NCI-H510A treated with DMSO at 0.1 percent for 48 hours (cell line): ENCODE data around the gene SCN8A.

ENCODE experiments used
- DNase-seq: peaks from one replicate; lab custom pipeline; 2025; lab: John Stamatoyannopoulos, UW

SCN8A gene

DNA sequence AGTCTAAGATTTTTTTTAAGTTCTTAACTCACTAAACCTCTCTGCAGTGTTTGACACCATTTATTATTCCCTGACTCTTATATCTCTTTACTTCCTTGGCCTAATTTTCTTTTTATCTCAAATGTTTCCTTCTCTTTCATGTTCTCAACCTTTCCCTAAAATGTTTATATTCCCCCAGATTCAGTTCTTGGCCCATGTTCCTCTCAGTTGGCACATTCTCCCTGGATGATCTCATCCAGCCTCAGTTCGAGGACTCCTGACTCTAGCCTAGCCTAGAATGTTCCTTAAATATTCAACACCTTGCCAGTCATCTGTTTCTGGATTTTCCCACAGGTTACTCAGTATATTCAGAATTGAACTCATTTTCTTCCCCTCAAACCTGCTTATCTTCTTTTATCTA is 81.3 kb downstream of the SCN8A start:
- no peak for DNase-seq

DNA sequence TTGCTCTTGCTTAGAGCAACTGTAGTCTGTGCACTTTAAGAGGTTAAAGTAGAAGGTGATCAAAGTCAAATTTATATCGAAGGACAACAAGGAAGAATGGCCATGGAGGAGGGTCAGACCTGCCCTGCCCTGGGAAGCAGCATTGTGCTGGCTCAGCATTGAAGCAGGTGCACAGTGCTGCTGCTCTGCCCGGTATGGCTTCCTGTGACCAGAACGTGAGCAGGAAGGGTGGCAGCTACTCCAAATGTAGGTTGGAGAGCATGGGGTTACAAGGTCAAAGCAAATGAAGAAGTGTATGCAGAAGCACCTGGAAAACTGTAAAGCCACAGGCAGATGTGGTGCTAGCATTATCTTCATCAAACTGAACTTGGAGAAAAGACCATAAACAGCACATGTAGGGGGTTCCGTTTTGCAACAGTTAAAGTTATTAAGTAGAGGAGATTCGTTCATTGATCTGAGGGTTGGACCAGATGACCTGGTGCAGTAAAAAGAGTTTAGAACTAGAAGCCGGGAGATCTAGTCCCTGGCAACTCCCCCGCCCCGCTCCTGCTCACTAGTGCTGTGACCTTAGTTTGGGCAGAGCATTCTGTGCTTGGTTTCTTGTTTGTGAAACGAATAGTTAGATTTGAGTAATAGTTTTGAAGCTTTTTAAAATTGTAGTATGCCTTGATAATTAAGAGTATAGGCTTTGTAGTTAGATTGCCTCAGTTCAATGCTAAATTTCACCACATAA is 84.2 kb downstream of the SCN8A start:
- peak; percentile 56 for DNase-seq

DNA sequence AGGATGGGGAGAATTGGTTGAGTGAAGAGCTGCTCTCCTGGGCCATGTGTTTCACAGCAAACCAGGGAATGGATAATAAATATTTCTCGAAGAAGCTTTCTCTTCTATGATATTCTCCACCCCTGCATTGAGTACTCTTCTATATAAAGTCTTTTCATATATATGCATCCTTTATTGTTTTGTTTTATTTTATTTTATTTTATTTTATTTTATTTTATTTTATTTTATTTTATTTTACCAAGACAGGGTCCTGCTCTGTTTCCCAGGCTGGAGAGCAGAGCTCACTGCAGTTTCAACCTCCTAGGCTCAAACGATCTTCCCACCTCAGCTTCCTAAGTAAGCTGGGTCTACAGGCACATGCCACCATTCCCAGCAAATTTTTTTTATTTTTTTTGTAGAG is 85.8 kb downstream of the SCN8A start:
- no peak for DNase-seq

DNA sequence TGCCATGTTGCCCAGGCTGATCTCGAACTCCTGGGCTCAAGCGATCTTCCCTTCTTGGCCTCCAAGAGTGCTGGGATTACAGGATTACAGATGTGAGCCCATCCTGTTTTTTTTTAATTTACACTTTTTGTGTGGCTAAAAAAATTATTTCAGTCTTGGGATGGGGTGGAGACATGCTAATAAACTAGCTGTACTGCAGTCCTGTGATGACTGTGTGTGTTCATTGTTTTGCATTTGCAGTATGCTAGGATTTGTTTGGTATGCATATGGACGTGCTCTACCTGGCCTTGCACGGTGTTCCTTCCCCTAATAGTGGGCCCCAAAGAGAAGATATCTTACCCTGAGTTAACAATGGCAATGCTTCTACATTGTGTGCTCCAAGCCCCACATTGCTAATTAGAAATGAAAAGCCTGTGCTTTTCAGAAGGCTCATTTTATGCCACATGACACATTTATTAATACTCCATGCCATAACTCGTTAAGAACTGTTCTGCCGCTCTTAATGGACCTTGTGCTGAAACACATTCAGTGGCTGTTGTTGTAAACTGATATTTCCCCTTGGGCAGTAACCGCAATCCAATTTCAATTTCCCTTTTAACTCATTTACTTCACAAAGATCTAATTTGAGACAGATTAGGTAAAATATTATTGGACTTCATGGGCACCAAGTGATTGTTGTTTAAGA is 86.4 kb downstream of the SCN8A start:
- no peak for DNase-seq

DNA sequence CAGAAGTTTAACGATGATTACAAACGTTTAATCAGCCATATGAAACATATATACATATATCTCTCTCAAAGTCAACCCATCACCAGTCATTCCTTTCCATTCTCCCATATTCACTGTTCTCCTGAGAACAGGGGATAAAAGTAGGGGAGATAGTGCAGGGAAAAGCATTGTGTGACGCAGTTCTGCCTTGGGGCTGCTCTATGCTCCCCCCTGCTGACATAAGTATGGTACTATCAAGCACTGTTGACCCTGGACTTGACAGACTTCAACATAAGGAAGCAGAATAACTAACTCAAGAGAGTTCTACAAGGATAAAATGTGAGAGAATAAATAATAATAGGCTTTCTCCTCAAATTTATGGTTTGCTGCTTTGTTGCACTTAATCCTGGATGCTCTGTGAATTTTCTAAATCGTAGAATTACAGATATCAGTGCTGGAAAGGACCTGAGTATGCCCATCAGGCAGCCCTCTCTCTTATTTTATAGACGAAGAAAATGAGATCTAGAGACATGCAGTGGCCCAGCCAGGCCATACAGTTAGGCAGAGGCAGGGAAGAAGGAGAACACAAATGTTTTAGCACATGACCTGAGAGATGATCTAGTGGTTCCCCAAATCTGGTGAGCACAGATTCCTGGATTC is 87.2 kb downstream of the SCN8A start:
- peak; percentile 58 for DNase-seq

DNA sequence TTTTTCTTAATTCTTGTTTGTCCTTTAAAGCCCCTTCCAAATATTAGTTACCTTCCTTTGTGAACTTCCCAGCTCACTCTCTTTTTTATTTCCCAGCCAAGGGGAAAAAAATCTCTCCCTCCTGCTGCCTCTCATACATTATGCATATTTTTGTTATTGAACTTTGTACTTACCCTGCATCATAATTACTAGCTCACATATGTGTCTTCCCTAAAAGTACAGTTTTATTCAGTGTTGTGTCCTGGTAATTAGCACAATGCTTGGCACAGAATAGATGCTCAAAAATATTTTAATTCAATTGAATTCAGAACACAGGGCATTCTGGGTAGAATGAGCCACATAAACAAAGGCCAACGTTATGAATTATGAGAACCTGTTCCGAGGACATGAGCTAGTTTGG is 91.9 kb downstream of the SCN8A start:
- DNase-seq = no peak

DNA sequence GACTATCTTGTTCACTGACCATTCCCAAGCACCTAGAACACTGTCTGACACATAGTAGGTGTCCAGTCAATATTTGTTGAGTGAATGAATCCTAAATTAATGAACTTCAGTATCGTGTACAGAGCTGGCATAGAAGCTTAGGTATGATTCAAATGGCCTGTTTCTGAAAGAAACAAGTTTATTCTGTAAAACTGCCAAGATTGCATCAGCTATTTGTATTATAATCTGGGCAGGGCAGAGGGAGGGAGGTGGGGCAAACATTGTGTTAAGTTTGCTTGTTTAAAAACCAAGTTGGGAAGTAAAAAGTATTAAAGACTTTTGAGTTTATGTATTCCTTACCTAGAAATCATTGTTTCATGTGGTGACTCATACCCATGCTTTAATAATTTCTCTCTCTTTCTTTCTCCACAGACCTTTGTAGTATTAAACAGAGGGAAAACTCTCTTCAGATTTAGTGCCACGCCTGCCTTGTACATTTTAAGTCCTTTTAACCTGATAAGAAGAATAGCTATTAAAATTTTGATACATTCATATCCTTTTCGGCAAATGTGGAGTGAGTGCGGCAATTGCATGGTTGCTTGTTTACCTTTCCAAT is 92.8 kb downstream of the SCN8A start:
- no peak for DNase-seq

DNA sequence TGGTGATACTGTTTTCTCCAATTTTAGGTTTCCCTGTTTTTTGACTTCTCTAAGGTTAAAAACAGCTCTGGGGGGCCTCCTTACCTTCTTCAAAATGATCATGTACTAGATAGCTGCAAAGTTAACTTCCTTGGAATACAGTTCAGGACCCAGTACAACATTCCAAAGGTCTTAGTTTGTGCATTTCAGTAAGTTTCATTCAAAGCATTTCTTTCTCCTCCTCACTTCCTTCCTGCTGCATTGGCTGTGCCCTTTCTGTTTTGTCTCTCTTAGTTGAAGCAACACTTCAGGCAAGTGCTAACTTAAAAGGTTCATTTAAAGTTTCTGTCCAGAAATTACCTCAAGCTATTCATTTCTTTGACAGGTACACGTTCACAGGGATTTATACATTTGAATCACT is 95.7 kb downstream of the SCN8A start:
- DNase-seq = no peak

DNA sequence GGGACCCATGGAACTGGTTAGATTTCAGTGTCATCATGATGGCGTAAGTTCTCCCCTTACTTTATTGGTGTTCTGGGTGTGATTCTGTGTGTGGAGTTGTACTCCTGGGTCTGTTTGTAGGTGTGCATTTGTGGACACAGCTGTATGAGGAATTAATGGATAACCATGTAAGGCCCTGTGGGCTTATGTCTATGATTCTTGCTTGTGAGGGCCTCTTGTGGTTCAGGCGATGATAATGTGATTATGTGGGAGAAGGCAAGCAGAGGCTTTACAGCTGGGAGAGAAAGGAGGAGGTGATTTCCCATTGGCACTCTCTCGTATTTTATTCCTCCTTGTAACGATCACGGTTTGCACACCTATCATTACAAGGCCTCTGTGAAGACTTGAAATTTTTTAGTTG is 96.1 kb downstream of the SCN8A start:
- no peak for DNase-seq

DNA sequence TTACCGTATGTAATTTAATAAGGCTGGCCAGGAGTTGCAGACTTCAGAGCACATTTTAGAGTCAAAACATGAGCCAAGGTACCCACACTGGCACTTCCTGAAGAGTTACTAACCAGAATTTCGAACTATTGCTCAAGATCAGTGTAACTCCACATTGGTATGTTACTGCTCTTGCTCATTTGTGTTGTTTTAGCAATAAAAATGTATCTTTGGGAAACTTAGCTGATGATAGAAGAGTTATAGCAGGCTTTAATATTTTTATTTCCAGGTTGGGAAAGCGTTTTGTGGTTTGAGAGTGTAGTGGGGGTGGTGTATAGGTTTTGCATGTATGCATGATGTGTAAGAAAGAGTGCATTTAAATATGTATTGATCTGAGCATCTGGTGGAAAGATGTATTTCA is 96.6 kb downstream of the SCN8A start:
- DNase-seq = no peak

DNA sequence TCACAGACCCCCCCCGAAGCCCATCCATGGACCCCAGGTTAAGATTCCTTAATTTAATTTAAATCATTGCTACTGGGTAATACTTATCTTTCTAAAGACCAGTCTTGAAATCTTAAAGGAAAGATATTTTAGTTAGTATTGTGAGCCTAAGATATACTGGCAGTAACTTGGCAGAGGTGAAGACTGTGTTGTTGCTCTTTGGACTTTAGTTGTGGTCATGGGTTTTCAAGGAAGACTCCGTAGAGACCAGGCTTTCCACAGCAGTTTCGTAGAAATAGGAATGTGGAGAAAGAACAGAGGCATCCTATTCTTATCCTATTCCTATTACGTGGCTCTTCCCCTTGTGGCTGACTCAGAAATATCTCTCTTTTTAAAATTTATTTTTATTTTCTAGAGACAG is 99.0 kb downstream of the SCN8A start:
- DNase-seq = no peak

DNA sequence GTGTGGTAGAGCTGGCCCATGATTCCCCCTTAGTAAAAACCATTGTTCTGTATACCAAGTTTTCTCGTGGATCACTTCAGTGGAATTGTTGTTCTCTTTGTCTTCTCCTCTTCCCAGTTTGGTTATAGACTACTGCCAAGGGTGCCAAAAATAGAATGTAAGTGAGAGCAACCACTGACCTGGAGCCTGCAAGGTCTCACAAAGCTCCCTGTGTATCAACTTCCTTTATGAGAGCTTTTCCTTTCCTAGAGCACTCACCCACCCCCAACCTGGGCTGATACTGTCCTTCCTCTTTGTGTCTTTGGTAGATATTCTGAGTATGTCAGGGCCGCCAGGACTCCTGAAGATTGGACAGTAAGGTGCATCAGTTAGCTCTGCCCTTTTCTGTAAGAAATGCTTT is 101.0 kb downstream of the SCN8A start:
- no peak for DNase-seq

DNA sequence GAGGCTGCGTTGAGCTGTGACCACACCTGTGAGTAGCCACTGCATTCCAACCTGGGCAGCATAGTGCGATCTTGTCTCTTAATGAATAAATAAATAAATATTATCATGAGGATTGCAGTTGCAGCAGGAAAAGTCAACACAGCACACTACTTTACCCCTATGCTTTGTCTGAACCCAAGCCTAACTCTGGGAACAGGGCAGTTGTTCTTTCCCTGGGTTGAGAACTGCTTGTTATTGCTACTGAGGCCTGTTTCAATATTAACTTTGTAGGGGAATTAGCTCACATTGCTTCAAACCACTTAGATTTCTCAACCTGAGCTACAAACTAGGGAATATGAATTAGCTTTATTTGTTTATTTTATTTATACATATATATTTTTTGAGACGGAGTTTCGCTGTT is 102.5 kb downstream of the SCN8A start:
- DNase-seq = no peak

DNA sequence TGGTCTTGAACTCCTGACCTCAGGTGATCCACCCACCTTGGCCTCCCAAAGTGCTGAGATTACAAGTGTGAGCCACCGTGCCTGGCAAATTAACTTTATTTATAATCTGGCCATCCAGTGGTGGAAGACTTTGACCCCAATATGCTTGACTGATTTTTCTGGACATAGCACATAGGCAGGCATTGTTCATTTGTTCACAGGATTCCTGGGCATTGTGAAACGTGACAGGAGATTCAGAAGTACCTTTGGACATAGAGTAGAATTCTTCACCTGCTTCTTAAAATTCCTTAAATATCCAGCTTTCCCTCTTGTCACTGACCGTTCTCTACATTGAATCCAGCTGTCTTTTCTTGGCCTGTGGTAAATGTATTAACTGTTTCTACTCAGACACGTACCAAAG is 103.1 kb downstream of the SCN8A start:
- DNase-seq = no peak

DNA sequence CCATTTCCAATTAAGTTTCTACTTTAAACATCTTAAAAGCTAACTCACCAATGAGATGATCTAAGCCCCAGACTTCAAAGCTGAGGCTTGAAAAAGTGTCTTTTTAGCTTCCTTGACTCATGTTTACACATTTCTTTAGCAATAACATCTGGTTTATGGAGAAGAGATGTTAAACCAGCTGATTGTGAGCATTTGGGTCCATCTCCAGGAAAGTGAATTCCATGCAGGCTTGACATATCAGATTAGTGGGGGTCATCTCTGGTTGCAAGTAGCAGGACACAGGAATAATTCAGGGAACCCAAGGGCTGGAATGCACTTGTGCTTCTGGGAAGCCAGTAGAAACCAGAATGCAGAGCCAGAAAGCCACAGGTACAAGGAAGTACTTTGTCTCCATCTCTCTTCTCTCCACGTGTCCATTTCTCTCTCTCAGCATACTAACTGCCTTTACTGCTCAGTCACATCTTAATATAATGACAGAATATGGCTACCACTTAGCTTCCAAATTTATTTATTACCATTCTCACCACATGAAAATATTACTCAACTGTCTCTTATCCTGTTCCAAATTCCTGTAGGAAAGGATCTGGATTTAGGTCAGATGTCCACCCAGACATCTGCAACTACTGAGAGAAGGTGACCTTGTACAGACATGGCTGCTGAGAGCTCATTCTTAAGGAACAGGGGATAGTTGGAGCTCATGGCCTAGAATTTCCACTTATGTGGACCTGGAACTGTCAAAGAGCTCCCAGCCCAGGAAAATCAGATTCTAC is 104.4 kb downstream of the SCN8A start:
- no peak for DNase-seq

DNA sequence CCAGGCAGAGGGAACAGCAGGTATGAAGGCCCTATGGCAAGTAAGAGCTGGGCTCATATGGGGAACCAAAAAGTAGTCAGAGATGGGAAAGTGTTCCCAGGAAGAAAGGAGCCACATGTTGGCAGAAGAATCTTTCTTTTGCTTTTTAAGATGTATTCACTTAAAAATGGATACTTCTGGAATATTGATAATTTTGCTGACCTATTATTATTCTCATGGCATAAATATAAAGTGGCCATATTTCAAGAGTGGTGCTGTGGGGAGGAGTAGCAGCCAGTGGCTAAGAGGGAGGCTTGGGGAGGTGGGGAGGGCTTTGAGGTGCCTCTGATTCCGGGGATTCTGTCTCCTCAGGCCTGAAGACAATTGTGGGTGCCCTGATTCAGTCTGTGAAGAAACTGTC is 108.2 kb downstream of the SCN8A start:
- DNase-seq = no peak

DNA sequence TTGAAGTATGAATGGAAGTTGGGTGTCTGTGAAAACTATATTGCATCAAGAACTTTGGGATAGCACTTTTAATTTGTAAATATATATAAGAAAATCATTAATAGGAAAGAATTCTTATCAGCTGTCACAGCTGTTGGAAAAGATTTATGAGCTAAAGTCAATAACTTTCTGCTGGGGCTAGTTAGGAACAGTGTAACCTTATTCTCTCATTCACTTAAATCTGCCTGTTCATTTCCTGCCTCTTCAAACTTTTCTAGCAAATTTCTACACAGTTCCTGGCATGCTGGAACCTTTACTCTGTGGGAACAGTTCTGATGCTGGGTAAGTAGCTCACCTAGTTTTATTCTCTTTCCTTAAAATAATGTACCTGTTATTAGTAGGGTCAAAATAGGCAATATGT is 109.9 kb downstream of the SCN8A start:
- DNase-seq = no peak

DNA sequence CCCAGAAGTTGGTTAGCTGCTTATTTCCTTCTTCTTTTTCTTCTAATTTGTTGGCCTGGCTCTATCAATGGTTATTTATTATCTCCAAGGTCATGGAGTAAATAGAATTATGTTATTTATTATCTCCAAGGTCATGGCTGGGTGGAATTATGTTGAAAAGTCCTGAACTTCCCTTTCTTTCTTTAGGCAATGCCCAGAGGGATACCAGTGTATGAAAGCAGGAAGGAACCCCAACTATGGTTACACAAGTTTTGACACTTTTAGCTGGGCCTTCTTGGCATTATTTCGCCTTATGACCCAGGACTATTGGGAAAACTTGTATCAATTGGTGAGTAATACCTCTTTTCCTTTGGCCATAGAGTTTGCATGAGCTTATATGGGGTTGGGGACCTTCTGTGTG is 111.6 kb downstream of the SCN8A start:
- DNase-seq = no peak

DNA sequence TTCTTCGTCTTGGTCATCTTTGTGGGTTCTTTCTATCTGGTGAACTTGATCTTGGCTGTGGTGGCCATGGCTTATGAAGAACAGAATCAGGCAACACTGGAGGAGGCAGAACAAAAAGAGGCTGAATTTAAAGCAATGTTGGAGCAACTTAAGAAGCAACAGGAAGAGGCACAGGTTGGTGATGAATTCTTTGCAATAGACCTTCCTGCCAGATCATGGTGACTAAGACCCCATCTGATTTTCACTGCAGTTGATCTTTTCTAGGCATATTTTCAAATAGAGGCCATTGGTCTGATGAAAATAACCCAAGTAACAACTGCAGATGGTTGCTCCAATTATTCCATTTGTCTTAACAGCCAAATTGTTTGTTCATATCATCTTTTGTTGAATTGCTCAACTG is 114.4 kb downstream of the SCN8A start:
- no peak for DNase-seq

DNA sequence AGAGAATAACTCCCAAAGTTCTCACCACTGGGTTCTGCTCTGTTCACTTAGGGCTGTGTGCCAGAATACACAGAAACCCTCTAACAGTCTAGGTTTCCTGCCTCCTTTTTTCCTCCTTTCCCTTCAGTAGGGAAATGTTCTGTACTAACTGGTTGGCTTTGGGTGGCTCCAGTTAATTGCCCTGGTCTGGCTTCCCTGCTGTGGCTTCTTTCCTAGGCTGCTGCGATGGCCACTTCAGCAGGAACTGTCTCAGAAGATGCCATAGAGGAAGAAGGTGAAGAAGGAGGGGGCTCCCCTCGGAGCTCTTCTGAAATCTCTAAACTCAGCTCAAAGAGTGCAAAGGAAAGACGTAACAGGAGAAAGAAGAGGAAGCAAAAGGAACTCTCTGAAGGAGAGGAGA is 115.2 kb downstream of the SCN8A start:
- no peak for DNase-seq

DNA sequence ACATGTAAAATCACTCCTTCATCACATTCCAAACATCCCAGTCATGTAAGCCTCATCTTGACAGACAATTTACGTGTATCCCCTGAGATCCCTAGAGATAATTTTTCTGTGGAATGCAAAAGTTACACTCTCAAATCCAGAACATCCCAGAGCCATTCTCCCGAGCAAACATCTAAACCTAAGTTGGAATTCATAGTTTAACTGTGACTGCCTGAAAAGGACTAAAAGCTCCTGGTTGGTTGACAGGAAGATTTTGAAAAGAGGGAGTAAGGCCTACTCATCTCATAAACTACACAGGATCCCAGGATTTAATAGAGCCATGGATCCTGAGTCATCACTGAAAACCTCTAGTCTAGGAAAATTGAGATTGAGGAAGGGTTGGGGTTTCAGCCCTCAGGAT is 123.6 kb downstream of the SCN8A start:
- no peak for DNase-seq

DNA sequence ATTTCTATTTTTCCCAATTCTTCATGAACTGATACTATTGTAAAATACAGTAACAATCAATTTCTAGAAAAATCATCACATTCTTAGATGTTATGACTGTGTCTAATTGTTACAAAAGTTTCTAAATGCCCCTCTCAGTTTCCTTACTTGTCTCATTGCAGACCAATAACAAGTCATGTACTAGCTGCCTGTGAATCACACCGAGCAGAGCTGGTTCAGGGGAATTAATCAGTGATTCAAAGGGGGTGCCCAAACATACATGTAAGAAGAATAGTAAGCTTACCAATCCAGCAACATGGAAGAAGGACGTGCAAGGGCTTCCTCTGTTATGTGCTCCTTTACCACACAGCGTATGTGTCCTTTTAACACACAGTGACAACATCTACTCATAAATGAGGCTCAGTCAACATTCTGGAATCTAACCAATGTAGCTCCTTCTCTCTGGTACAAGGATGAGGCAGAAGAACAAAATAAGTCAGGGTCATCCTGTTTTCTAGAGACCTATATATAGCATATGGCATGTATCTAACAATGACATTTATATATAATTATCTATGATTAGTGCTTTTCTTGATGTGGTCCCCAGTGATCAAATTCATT is 126.4 kb downstream of the SCN8A start:
- no peak for DNase-seq
